ENCODE data around the gene HSPA4. TPM values are rescaled to one million over a fixed set of nuclear protein-coding genes. Genes with fewer than 3 reads are reported as not detected.

HSPA4 gene
- total and polyA plus RNA-seq, 2 of the 13 experiments (the other 11 are each of a cell fraction or from before 2014, with no cell fraction given), result 36.6 to 231 TPM

- TF ChIP-seq CREM (IDR thresholded peaks at IDR 0.05), result 0 out of 2 replicates have a peak, but pooled peaks have one; percentile 45
- TF ChIP-seq CREM (CRISPR knock-in tag; IDR thresholded peaks at IDR 0.05), result no peak
- TF ChIP-seq TOPORS (CRISPR knock-in tag; IDR thresholded peaks at IDR 0.05), result no peak
- TF ChIP-seq ZNF7 (CRISPR knock-in tag; IDR thresholded peaks at IDR 0.05), result no peak
- TF ChIP-seq KLF13 (CRISPR knock-in tag; IDR thresholded peaks at IDR 0.05), result no peak
- no peak for TF ChIP-seq ZNF780A (CRISPR knock-in tag; IDR thresholded peaks at IDR 0.05)
- no peak for TF ChIP-seq NPAS2 (CRISPR knock-in tag; IDR thresholded peaks at IDR 0.05; ENCODE audit: borderline replicate concordance)
- TF ChIP-seq ZNF577 (CRISPR knock-in tag; IDR thresholded peaks at IDR 0.05; ENCODE audit: borderline replicate concordance, low read depth), result no peak
- TF ChIP-seq TFDP1 (CRISPR knock-in tag; IDR thresholded peaks at IDR 0.05; ENCODE audit: borderline replicate concordance), result peak; percentile 47; the same call in 1 of the 2 replicates
- TF ChIP-seq ONECUT2 (CRISPR knock-in tag; IDR thresholded peaks at IDR 0.05), result peak; percentile 86
- 0 out of 2 replicates have a peak, but pooled peaks have one; percentile 20 for TF ChIP-seq BCL6 (CRISPR knock-in tag; IDR thresholded peaks at IDR 0.05)
- no peak for TF ChIP-seq ZNF609 (CRISPR knock-in tag; IDR thresholded peaks at IDR 0.05; ENCODE audit: borderline replicate concordance)
- TF ChIP-seq CAMTA2 (CRISPR knock-in tag; IDR thresholded peaks at IDR 0.05; ENCODE audit: borderline replicate concordance), result no peak
- no peak for TF ChIP-seq ZSCAN5A (CRISPR knock-in tag; IDR thresholded peaks at IDR 0.05; ENCODE audit: borderline replicate concordance)
- no peak for TF ChIP-seq ZNF34 (CRISPR knock-in tag; IDR thresholded peaks at IDR 0.05; ENCODE audit: borderline replicate concordance)
- TF ChIP-seq ZSCAN25 (CRISPR knock-in tag; IDR thresholded peaks at IDR 0.05), result no peak
- no peak for TF ChIP-seq ZNF564 (CRISPR knock-in tag; IDR thresholded peaks at IDR 0.05)
- no peak for TF ChIP-seq ZBTB2 (CRISPR knock-in tag; IDR thresholded peaks at IDR 0.05; ENCODE audit: low read depth)
- TF ChIP-seq MED1 (CRISPR knock-in tag; IDR thresholded peaks at IDR 0.05), result no peak
- TF ChIP-seq NCOA2 (CRISPR knock-in tag; IDR thresholded peaks at IDR 0.05), result no peak
Measured at GRCh38 chr5:133032852-133033742, 18.7 kb upstream of the HSPA4 start (continued).
